GM12891 (cell line): Measurements from ENCODE around the gene AGPAT3.

Experiments
- PAX5 ChIP-seq: IDR thresholded peaks from 2 replicates; pipeline ENCODE4 v1.6.1; 2011; ENCODE audit warnings: low read length, moderate library complexity, mild to moderate bottlenecking; ENCODE audit not compliant: insufficient read depth, severe bottlenecking
- POLR2A ChIP-seq: IDR thresholded peaks from 2 replicates; pipeline ENCODE4 v1.6.1; 2011; ENCODE audit warnings: low read depth, low read length, control low read depth
- POLR2AphosphoS5 ChIP-seq: IDR thresholded peaks from 2 replicates; pipeline ENCODE4 v1.6.1; 2011; ENCODE audit warnings: low read depth, low read length, control low read depth
- TAF1 ChIP-seq: IDR thresholded peaks from 2 replicates; pipeline ENCODE4 v1.6.1; 2011; ENCODE audit warnings: low read depth, low read length, control low read depth

GRCh38 chr21:43953021-43953420 is 88.0 kb downstream of the AGPAT3 start:
- TF ChIP-seq TAF1 (no peak), POLR2AphosphoS5 (no peak), POLR2A (no peak), PAX5 (no peak)
